Liver (tissue), 9 donors: ENCODE measurements around the gene KIF1A. TPM values are rescaled to one million over a fixed set of nuclear protein-coding genes. Genes with fewer than 3 reads are reported as not detected.

Experiments
- DNase-seq: peaks from one replicate; pipeline ENCODE4 v3.0.0-alpha.2; 2017; ENCODE audit warnings: low spot score
- H3K27ac ChIP-seq, 2 donors: one replicate each; pipeline ENCODE4 v1.7.0; 2013; ENCODE audit warnings: inconsistent platforms in 2 of 2, low read length in 2 of 2, control low read depth in 1 of 2, low read depth in 1 of 2, mild to moderate bottlenecking in 1 of 2
- H3K27me3 ChIP-seq, 4 donors: one replicate each; pipeline versions ENCODE4 v1.6.1 to v1.7.0; 2013; ENCODE audit warnings: low read length in 3 of 4, inconsistent platforms in 1 of 4, mild to moderate bottlenecking in 1 of 4, moderate library complexity in 1 of 4; ENCODE audit not compliant: control insufficient read depth in 4 of 4, insufficient read depth in 4 of 4
- H3K36me3 ChIP-seq, 4 donors: one replicate each; pipeline versions ENCODE4 v1.6.1 to v1.7.0; 2013; ENCODE audit warnings: low read length in 3 of 4, mild to moderate bottlenecking in 3 of 4, low read depth in 1 of 4, moderate library complexity in 1 of 4; ENCODE audit not compliant: control insufficient read depth in 4 of 4, insufficient read depth in 3 of 4
- H3K4me1 ChIP-seq, 4 donors: one replicate each; pipeline versions ENCODE4 v1.6.1 to v1.7.0; 2013; ENCODE audit warnings: low read length in 3 of 4, mild to moderate bottlenecking in 3 of 4, moderate library complexity in 1 of 4; ENCODE audit not compliant: control insufficient read depth in 4 of 4, insufficient read depth in 4 of 4
- H3K4me3 ChIP-seq, 3 donors: one replicate each; pipeline versions ENCODE4 v1.6.1 to v1.7.0; 2013; ENCODE audit warnings: low read length in 3 of 3, control low read depth in 1 of 3, low read depth in 1 of 3, mild to moderate bottlenecking in 1 of 3
- H3K9ac ChIP-seq, 2 donors: one replicate each; pipeline ENCODE4 v1.7.0; 2013; ENCODE audit warnings: low read length in 2 of 2, mild to moderate bottlenecking in 2 of 2, moderate library complexity in 2 of 2, control low read depth in 1 of 2, low read depth in 1 of 2
- H3K9me3 ChIP-seq, 4 donors: one replicate each; pipeline versions ENCODE4 v1.6.1 to v1.7.0; 2013; ENCODE audit warnings: low read length in 3 of 4; ENCODE audit not compliant: control insufficient read depth in 4 of 4
- ATF3 ChIP-seq: IDR thresholded peaks from 2 replicates; pipeline ENCODE4 v1.6.1; 2016; ENCODE audit warnings: antibody characterized with exemption
- CTCF ChIP-seq: fragments of 150-350 bp; IDR thresholded peaks from 2 replicates; pipeline ENCODE4 v1.5.1; 2017; ENCODE audit warnings: improper control_type of control experiment, low read depth, low read length; ENCODE audit not compliant: missing input control
- EGR1 ChIP-seq, 2 donors: IDR thresholded peaks; 2 replicates each; pipeline ENCODE4 v1.6.1; 2016 to 2018; ENCODE audit warnings: antibody characterized with exemption in 2 of 2, low read depth in 2 of 2
- FOXA1 ChIP-seq: IDR thresholded peaks from 2 replicates; pipeline ENCODE4 v1.6.1; 2016; ENCODE audit warnings: antibody characterized with exemption
- FOXA2 ChIP-seq: IDR thresholded peaks from 2 replicates; pipeline ENCODE4 v1.6.1; 2016; ENCODE audit warnings: antibody characterized with exemption
- GABPA ChIP-seq, 2 donors: IDR thresholded peaks in 1 of 2; conservative IDR thresholded peaks in 1 of 2; 2 replicates each; pipeline ENCODE4 v1.6.1; 2016; ENCODE audit warnings: antibody characterized with exemption in 2 of 2, mild to moderate bottlenecking in 1 of 2, moderate library complexity in 1 of 2
- HNF4A ChIP-seq, 2 donors: conservative IDR thresholded peaks; 2 replicates each; pipeline ENCODE4 v1.6.1; 2016; ENCODE audit warnings: antibody characterized with exemption in 2 of 2, mild to moderate bottlenecking in 2 of 2
- HNF4G ChIP-seq: IDR thresholded peaks from 2 replicates; pipeline ENCODE4 v1.6.1; 2016; ENCODE audit warnings: antibody characterized with exemption
- JUND ChIP-seq, 2 donors: IDR thresholded peaks; 2 replicates each; pipeline ENCODE4 v1.6.1; 2016; ENCODE audit warnings: antibody characterized with exemption in 2 of 2
- MAX ChIP-seq: IDR thresholded peaks from 2 replicates; pipeline ENCODE4 v1.6.1; 2016; ENCODE audit warnings: antibody characterized with exemption
- NR2F2 ChIP-seq: IDR thresholded peaks from 2 replicates; pipeline ENCODE4 v1.6.1; 2016; ENCODE audit warnings: antibody characterized with exemption
- RAD21 ChIP-seq, 2 donors: IDR thresholded peaks; 2 replicates each; pipeline ENCODE4 v1.6.1; 2016; ENCODE audit warnings: antibody characterized with exemption in 2 of 2, mild to moderate bottlenecking in 2 of 2
- REST ChIP-seq: IDR thresholded peaks from 2 replicates; pipeline ENCODE4 v1.6.1; 2016; ENCODE audit warnings: antibody characterized with exemption, mild to moderate bottlenecking
- RXRA ChIP-seq, 2 donors: IDR thresholded peaks; 2 replicates each; pipeline ENCODE4 v1.6.1; 2017 to 2018; ENCODE audit warnings: antibody characterized with exemption in 2 of 2, mild to moderate bottlenecking in 1 of 2
- SP1 ChIP-seq: IDR thresholded peaks from 2 replicates; pipeline ENCODE4 v1.6.1; 2018; ENCODE audit warnings: antibody characterized with exemption, mild to moderate bottlenecking
- TAF1 ChIP-seq: conservative IDR thresholded peaks from 2 replicates; pipeline ENCODE4 v1.6.1; 2016; ENCODE audit warnings: antibody characterized with exemption, mild to moderate bottlenecking
- YY1 ChIP-seq: IDR thresholded peaks from 2 replicates; pipeline ENCODE4 v1.6.1; 2016; ENCODE audit warnings: antibody characterized with exemption, mild to moderate bottlenecking
- ZBTB33 ChIP-seq: IDR thresholded peaks from 2 replicates; pipeline ENCODE4 v1.6.1; 2016; ENCODE audit warnings: antibody characterized with exemption
- WGBS: extraction: QIAGEN DNeasy Blood & Tissue Kit; methylation state at CpG from one replicate; pipeline ENCODE4 v1.1.7; 2013; 5-methylcytosine and 5-hydroxymethylcytosine counted together
- polyA plus RNA-seq, 2 donors: library from polyadenylated mRNA; stranded (reverse) in 1 of 2; unstranded in 1 of 2; fragments of 200-250 nt in 1 of 2; fragments of >200 nt in 1 of 2; fragmentation: Nextera tagmentation in 1 of 2; extraction: Ambion mirVana in 1 of 2; gene quantifications; one replicate each; pipeline versions ENCODE4 v1.2.1 to v1.2.3, GENCODE V29; 2013 to 2015
- total RNA-seq, 2 donors: library from RNA; depleted of rRNA; stranded (reverse); fragments of >200 nt; gene quantifications; one replicate each; pipeline ENCODE4 v1.2.3, GENCODE V29; 2014
- donor health status: healthy.
- donor health status: healthy.
- donor health status: healthy.
- donor health status: healthy.
- donor health status: healthy.

The KIF1A gene
- total and polyA plus RNA-seq, 4 donors, result 0.03 to 0.21 (median 0.11) TPM

GRCh38 chr2:240714747-240715725 lies 105.0 kb downstream of the KIF1A start:
- WGBS, result 86% methylated on average over 23 of the region's 23 CpGs
- H3K9me3 ChIP-seq, result no peaks in the 10 kb centered on the region
- H3K4me3 ChIP-seq, result no peak overlapping the region
- no peaks in the 10 kb centered on the region for H3K36me3 ChIP-seq
- H3K4me1 ChIP-seq, result no peaks in the 10 kb centered on the region
- H3K9ac ChIP-seq, result no peak overlapping the region
- H3K27ac ChIP-seq, result no peak overlapping the region
- TF ChIP-seq RAD21 (IDR thresholded peaks at IDR 0.05), result no peak
- no peak for TF ChIP-seq YY1
- TF ChIP-seq MAX, result no peak
- TF ChIP-seq ATF3, result no peak
- no peak for TF ChIP-seq JUND (IDR thresholded peaks at IDR 0.05)
- no peak for TF ChIP-seq RXRA (IDR thresholded peaks at IDR 0.05)
- TF ChIP-seq HNF4G, result no peak
- TF ChIP-seq TAF1, result no peak
- no peak for TF ChIP-seq ZBTB33
- TF ChIP-seq GABPA (IDR thresholded peaks at IDR 0.05 in 1 of 2, conservative IDR thresholded peaks at IDR 0.05 in 1 of 2), result no peak
- no peak for TF ChIP-seq NR2F2
- no peak for TF ChIP-seq FOXA1
- no peak for TF ChIP-seq EGR1 (IDR thresholded peaks at IDR 0.05; ENCODE audit: low read depth in 2 of 2)
- TF ChIP-seq REST, result no peak
- TF ChIP-seq SP1, result no peak
- TF ChIP-seq FOXA2, result no peak
- no peak for TF ChIP-seq HNF4A (conservative IDR thresholded peaks at IDR 0.05)
- no peak for TF ChIP-seq CTCF
- no peaks in the 10 kb centered on the region for H3K27me3 ChIP-seq
- no peak for DNase-seq
